Endothelial cell of umbilical vein (primary cell): ENCODE measurements around the gene ZCWPW1. TPM values are rescaled to one million over a fixed set of nuclear protein-coding genes. Genes with fewer than 3 reads are reported as not detected.

ENCODE experiments used
- BruUV-seq: library from RNA; stranded (reverse); fragments of 400-500 nt; replicated peaks from 2 replicates; lab custom pipeline; 2021; lab: Mats Ljungman, UMichigan
- CTCF ChIA-PET: fragments of 300-600, 350-600 bp; sonication (Branson Sonifier 250); formaldehyde crosslinking; loops from one replicate; lab custom pipeline; 2021; ENCODE audit warnings: antibody characterized with exemption, inconsistent platforms; lab: Charles Lee
- POLR2A ChIA-PET: fragments of 300-600, 350-600 bp; sonication (Branson Sonifier 250); formaldehyde crosslinking; loops from one replicate; lab custom pipeline; 2021; ENCODE audit warnings: antibody characterized with exemption, inconsistent platforms; lab: Charles Lee
- DNase-seq: peaks from one replicate; pipeline ENCODE4 v3.0.0-alpha.2; 2011; ENCODE audit warnings: low read depth, low spot score
- FAIRE-seq: peaks from 2 replicates; lab custom pipeline; 2011; peaks lifted over from hg19 to GRCh38; lab: Jason Lieb, UNC
- H2AFZ ChIP-seq: 2 replicates; pipeline ENCODE4 v1.6.0; 2012; ENCODE audit warnings: low read depth, low read length, control low read depth, inconsistent platforms
- H3K27ac ChIP-seq: 2 replicates; pipeline ENCODE4 v1.5.1; 2011; ENCODE audit warnings: low read depth, mild to moderate bottlenecking, control low read depth, low read length, moderate library complexity; ENCODE audit not compliant: insufficient read depth
- H3K27me3 ChIP-seq, 2 experiments: 2 replicates each; pipeline versions ENCODE4 v1.6.0 to v1.6.1; 2011; ENCODE audit warnings: low read length in 2 of 2, mixed read lengths in 1 of 2; ENCODE audit not compliant: control insufficient read depth in 2 of 2, insufficient read depth in 2 of 2
- H3K36me3 ChIP-seq, 2 experiments: 2 replicates in 1 of 2; 3 replicates in 1 of 2; pipeline ENCODE4 v1.5.1; 2011; ENCODE audit warnings: low read length in 2 of 2, mild to moderate bottlenecking in 1 of 2, moderate library complexity in 1 of 2; ENCODE audit not compliant: control insufficient read depth in 2 of 2, insufficient read depth in 2 of 2; ENCODE audit errors: extremely low read depth in 1 of 2
- H3K4me1 ChIP-seq: 3 replicates; pipeline ENCODE4 v1.5.1; 2011; ENCODE audit warnings: mild to moderate bottlenecking, low read length; ENCODE audit not compliant: control insufficient read depth, insufficient read depth; ENCODE audit errors: extremely low read depth
- H3K4me2 ChIP-seq: 2 replicates; pipeline ENCODE4 v1.6.1; 2011; ENCODE audit warnings: low read length, control low read depth, mixed read lengths; ENCODE audit not compliant: insufficient read depth
- H3K4me3 ChIP-seq, 3 experiments: fragments of 200-600 bp in 1 of 3; sonication (generic), shearing (Covaris generic) in 1 of 3; replicated peaks in 1 of 3; 2 replicates each; pipeline ENCODE4 v1.5.1; 2011 to 2016; ENCODE audit warnings: control low read depth in 3 of 3, low read length in 3 of 3, mild to moderate bottlenecking in 2 of 3, inconsistent platforms in 1 of 3, low read depth in 1 of 3, moderate library complexity in 1 of 3; ENCODE audit not compliant: insufficient read depth in 1 of 3
- H3K79me2 ChIP-seq: 2 replicates; pipeline ENCODE4 v1.6.0; 2012; ENCODE audit warnings: low read length, inconsistent platforms; ENCODE audit not compliant: control insufficient read depth, insufficient read depth
- H3K9ac ChIP-seq: replicated peaks from 2 replicates; pipeline ENCODE3; 2011; ENCODE audit warnings: low read length, control low read depth; ENCODE audit not compliant: insufficient read depth; ENCODE audit errors: extremely low read depth
- H3K9me1 ChIP-seq: replicated peaks from 3 replicates; pipeline ENCODE4 v1.6.0; 2011; ENCODE audit warnings: mild to moderate bottlenecking, low read length; ENCODE audit not compliant: control insufficient read depth, insufficient read depth; ENCODE audit errors: extremely low read depth
- H3K9me3 ChIP-seq: replicated peaks from 2 replicates; pipeline ENCODE4 v1.5.1; 2012; ENCODE audit warnings: low read length, inconsistent platforms; ENCODE audit not compliant: control insufficient read depth, insufficient read depth
- H4K20me1 ChIP-seq: replicated peaks from 2 replicates; pipeline ENCODE3; 2011; ENCODE audit warnings: mild to moderate bottlenecking, low read length; ENCODE audit not compliant: control insufficient read depth, insufficient read depth; ENCODE audit errors: extremely low read depth
- EZH2 ChIP-seq: IDR thresholded peaks from 2 replicates; pipeline ENCODE4 v1.6.1; 2012; ENCODE audit warnings: borderline replicate concordance, low read depth, mild to moderate bottlenecking, moderate library complexity, low read length, inconsistent platforms; ENCODE audit not compliant: severe bottlenecking
- FOS ChIP-seq: IDR thresholded peaks from 2 replicates; pipeline ENCODE4 v1.6.1; 2011; ENCODE audit warnings: mild to moderate bottlenecking, low read length, moderate library complexity, borderline replicate concordance; ENCODE audit not compliant: insufficient read depth
- GATA2 ChIP-seq: IDR thresholded peaks from 2 replicates; pipeline ENCODE4 v1.7.0; 2011; ENCODE audit warnings: low read depth, mild to moderate bottlenecking, moderate library complexity, mixed read lengths, low read length; ENCODE audit not compliant: insufficient read length, insufficient read depth
- JUN ChIP-seq: IDR thresholded peaks from 2 replicates; pipeline ENCODE4 v1.6.1; 2011; ENCODE audit warnings: borderline replicate concordance, low read depth; ENCODE audit not compliant: insufficient read length, insufficient read depth
- MYC ChIP-seq: IDR thresholded peaks from one replicate; pipeline ENCODE4 v1.6.1; 2011; ENCODE audit warnings: mild to moderate bottlenecking, low read depth, low read length
- POLR2A ChIP-seq: IDR thresholded peaks from 2 replicates; pipeline ENCODE4 v1.6.1; 2012; ENCODE audit warnings: low read depth, mild to moderate bottlenecking, control low read depth, low read length
- POLR2AphosphoS5 ChIP-seq: IDR thresholded peaks from 2 replicates; pipeline ENCODE4 v1.6.1; 2012; ENCODE audit warnings: low read depth, mild to moderate bottlenecking, control low read depth, low read length, moderate library complexity; ENCODE audit not compliant: insufficient read depth
- dilution Hi-C: fragments of 300-500 bp; cut with MboI; formaldehyde crosslinking; loops from one replicate; pipeline ENCODE4 v1.15.0; 2019; ENCODE audit warnings: low sequenced_read_pairs; ENCODE audit not compliant: extremely low pct_ligation_motif_present
- intact Hi-C: fragments of 100-400 bp; cut with micrococcal nuclease; formaldehyde crosslinking; loops from one replicate; pipeline ENCODE4 v1.10.0; 2022
- polyA plus RNA-seq, 4 experiments: library from polyadenylated mRNA; depleted of rRNA in 3 of 4; stranded (reverse) in 3 of 4; unstranded in 1 of 4; fragments of >200 nt; gene quantifications; 2 replicates each; pipeline versions ENCODE4 v1.2.1 to v1.2.3, GENCODE V29; 2011 to 2012; ENCODE audit warnings: missing spikeins in 1 of 4
- total RNA-seq: library from RNA; stranded (reverse); gene quantifications from 2 replicates; pipeline ENCODE4 v1.2.3, GENCODE V29; 2021
- TF ChIP-seq, protein P1 (sequence below), 2 donors: IDR thresholded peaks; 1 replicate in 1 of 2; 2 replicates in 1 of 2; pipeline ENCODE4 v1.5.1; 2011; ENCODE audit warnings: low read length in 2 of 2, mild to moderate bottlenecking in 2 of 2, moderate library complexity in 2 of 2, control low read depth in 1 of 2, inconsistent platforms in 1 of 2, low read depth in 1 of 2; ENCODE audit not compliant: insufficient read depth in 1 of 2; ENCODE audit errors: extremely low read depth in 1 of 2
- TF ChIP-seq, protein P2 (sequence below): IDR thresholded peaks from 2 replicates; pipeline ENCODE4 v1.6.1; 2011; ENCODE audit not compliant: insufficient read depth, insufficient read length

Gene ZCWPW1
- total and polyA plus RNA-seq, 2 donors (not counting 3 experiments of a cell fraction or from before 2014, with no cell fraction given) = 0.31 to 0.32 TPM

DNA sequence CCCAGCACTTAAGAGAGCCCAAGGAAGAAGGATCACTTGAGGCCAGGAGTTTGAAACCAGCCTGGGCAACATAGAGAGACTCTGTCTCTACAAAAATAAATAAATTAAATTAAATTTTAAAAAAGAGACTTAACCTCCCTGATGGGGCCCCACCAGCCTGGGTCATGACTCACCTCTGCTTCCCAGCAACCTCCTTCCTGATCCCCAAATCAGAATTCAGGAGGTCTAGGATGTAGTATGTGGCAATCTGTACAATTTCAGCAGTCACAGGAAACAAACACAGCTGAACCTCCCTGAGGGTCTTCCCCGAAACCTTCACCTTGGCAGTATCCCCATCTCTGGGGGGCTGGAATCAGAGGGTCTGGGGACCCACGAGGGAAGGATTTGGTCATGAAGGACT is 17.5 kb upstream of the ZCWPW1 start:
- no peak for DNase-seq
- dilution Hi-C loops (no loop called here), intact Hi-C loops (no loop called here)
- H3K4me1 ChIP-seq = peaks cover 36% of the 10 kb centered on the region
- peak overlapping the region; percentile 19 for H3K4me2 ChIP-seq
- H3K9me3 ChIP-seq = no peaks in the 10 kb centered on the region
- TF ChIP-seq POLR2AphosphoS5 (no peak), POLR2A (no peak), EZH2 (no peak), JUN (no peak), FOS (peak; percentile 16), MYC (no peak), GATA2 (no peak)
- TF ChIP-seq, protein P1, sequence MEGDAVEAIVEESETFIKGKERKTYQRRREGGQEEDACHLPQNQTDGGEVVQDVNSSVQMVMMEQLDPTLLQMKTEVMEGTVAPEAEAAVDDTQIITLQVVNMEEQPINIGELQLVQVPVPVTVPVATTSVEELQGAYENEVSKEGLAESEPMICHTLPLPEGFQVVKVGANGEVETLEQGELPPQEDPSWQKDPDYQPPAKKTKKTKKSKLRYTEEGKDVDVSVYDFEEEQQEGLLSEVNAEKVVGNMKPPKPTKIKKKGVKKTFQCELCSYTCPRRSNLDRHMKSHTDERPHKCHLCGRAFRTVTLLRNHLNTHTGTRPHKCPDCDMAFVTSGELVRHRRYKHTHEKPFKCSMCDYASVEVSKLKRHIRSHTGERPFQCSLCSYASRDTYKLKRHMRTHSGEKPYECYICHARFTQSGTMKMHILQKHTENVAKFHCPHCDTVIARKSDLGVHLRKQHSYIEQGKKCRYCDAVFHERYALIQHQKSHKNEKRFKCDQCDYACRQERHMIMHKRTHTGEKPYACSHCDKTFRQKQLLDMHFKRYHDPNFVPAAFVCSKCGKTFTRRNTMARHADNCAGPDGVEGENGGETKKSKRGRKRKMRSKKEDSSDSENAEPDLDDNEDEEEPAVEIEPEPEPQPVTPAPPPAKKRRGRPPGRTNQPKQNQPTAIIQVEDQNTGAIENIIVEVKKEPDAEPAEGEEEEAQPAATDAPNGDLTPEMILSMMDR (IDR thresholded peaks at IDR 0.05; ENCODE audit: extremely low read depth in 1 of 2, insufficient read depth in 1 of 2, low read depth in 1 of 2, low read length in 2 of 2) = no peak
- TF ChIP-seq, protein P2, sequence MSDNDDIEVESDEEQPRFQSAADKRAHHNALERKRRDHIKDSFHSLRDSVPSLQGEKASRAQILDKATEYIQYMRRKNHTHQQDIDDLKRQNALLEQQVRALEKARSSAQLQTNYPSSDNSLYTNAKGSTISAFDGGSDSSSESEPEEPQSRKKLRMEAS = no peak
- H3K27ac ChIP-seq = peak overlapping the region; percentile 66
- H3K27me3 ChIP-seq = no peaks in the 10 kb centered on the region
- no peak overlapping the region for H2AFZ ChIP-seq
- no TSS peak for BruUV-seq
- ChIA-PET POLR2A (interaction anchor here (3.9 kb wide), 1 partner anchor 17 kb away, joined by 59 read pairs; the partner anchor contains the start of genes MEPCE and ZCWPW1), CTCF (interaction anchor here (2.0 kb wide), 1 partner anchor 9 kb away, joined by 16 read pairs; no protein-coding TSS in a partner anchor)
- peak; percentile 63 for FAIRE-seq
- no peak overlapping the region for H3K9ac ChIP-seq
- H3K9me1 ChIP-seq = no peaks in the 10 kb centered on the region
- no peaks in the 10 kb centered on the region for H4K20me1 ChIP-seq
- no peaks in the 10 kb centered on the region for H3K36me3 ChIP-seq
- H3K4me3 ChIP-seq = no peak overlapping the region
- no peaks in the 10 kb centered on the region for H3K79me2 ChIP-seq
